GM18909 (cell line): ENCODE data around the gene CEP250.
"Not testable (repeated sequence)": the region's sequence is repeated elsewhere in the genome, so short reads cannot be mapped to it uniquely, and the experiment has no call there.

Experiments used
- ATAC-seq: cut with Tn5 transposase; IDR thresholded peaks from one replicate; pipeline ENCODE4 v1.9.1; 2021; ENCODE audit warnings: mild to moderate bottlenecking; ENCODE audit not compliant: unreplicated experiment, poor library complexity

CEP250 gene

GRCh38 chr20:35517767-35518166 is 62.4 kb downstream of the CEP250 start:
- ATAC-seq: not testable (repeated sequence)

GRCh38 chr20:35518955-35519354 is 63.6 kb downstream of the CEP250 start:
- ATAC-seq: no peak

- no peak for ATAC-seq
Measured at GRCh38 chr20:35523298-35523888, 68.0 kb downstream of the CEP250 start.

- no peak for ATAC-seq
Measured at GRCh38 chr20:35525639-35526038, 70.2 kb downstream of the CEP250 start.

GRCh38 chr20:35527122-35527769 is 71.8 kb downstream of the CEP250 start:
- no peak for ATAC-seq

GRCh38 chr20:35529552-35529951 is 74.2 kb downstream of the CEP250 start, which contains the start of gene C20orf173:
C20orf173 (minus strand) TSS chr20:35529652; CDS start chr20:35529373, 279 bp downstream.
- ATAC-seq: no peak

GRCh38 chr20:35539756-35540212 is 84.4 kb downstream of the CEP250 start:
- ATAC-seq: no peak

GRCh38 chr20:35541118-35541782 is 85.9 kb downstream of the CEP250 start:
- no peak for ATAC-seq

GRCh38 chr20:35541783-35542662 is 86.6 kb downstream of the CEP250 start, which contains the start of gene ERGIC3:
ERGIC3 (plus strand) TSS chr20:35542078; CDS start chr20:35542098, 20 bp downstream.
- ATAC-seq: peak; percentile 94

GRCh38 chr20:35542990-35543389 is 87.6 kb downstream of the CEP250 start:
- no peak for ATAC-seq

- no peak for ATAC-seq
Measured at GRCh38 chr20:35544436-35544835, 89.0 kb downstream of the CEP250 start.

- ATAC-seq: not testable (repeated sequence)
Measured at GRCh38 chr20:35544941-35545340, 89.5 kb downstream of the CEP250 start.

GRCh38 chr20:35546127-35546526 is 90.7 kb downstream of the CEP250 start:
- ATAC-seq: no peak

- ATAC-seq: no peak
Measured at GRCh38 chr20:35547329-35547728, 91.9 kb downstream of the CEP250 start.

GRCh38 chr20:35551503-35551902 is 96.1 kb downstream of the CEP250 start:
- ATAC-seq: no peak

- ATAC-seq: no peak
Measured at GRCh38 chr20:35552914-35553313, 97.5 kb downstream of the CEP250 start.

GRCh38 chr20:35555461-35555860 is 100.1 kb downstream of the CEP250 start:
- not testable (repeated sequence) for ATAC-seq

- ATAC-seq: no peak
Measured at GRCh38 chr20:35555951-35556645, 100.7 kb downstream of the CEP250 start.

GRCh38 chr20:35556871-35557270 is 101.5 kb downstream of the CEP250 start:
- ATAC-seq: no peak

GRCh38 chr20:35558451-35558850 is 103.1 kb downstream of the CEP250 start:
- ATAC-seq: no peak
